EL (cell line): Measurements from ENCODE around the gene SPINK2.

ENCODE experiments used
- DNase-seq: peaks from one replicate; pipeline ENCODE4 v3.0.0-alpha.2; 2016

The SPINK2 gene

GRCh38 chr4:56799824-56800756 is 21.4 kb downstream of the SPINK2 start:
- DNase-seq, result peak; percentile 83

GRCh38 chr4:56799161-56799759 is 22.2 kb downstream of the SPINK2 start:
- no peak for DNase-seq

GRCh38 chr4:56796211-56796610 is 25.3 kb downstream of the SPINK2 start:
- no peak for DNase-seq

DNA sequence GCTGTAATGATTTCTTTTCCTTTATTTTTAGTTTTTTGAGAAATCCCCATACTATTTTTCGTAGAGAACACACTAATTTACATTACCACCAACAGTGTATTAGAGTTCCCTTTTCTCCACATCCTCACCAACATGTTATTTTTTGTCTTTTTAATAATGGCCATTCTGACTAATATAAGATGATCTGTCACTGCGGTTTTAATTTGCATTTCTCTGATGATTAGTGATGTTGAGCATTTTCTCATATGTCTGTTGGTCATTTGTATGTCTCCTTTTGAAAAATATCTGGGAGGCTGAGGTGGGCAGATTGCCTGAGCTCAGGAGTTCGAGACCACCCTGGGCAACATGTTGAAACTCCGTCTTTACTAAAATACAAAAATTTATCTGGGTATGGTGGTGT is 30.2 kb downstream of the SPINK2 start:
- no peak for DNase-seq

DNA sequence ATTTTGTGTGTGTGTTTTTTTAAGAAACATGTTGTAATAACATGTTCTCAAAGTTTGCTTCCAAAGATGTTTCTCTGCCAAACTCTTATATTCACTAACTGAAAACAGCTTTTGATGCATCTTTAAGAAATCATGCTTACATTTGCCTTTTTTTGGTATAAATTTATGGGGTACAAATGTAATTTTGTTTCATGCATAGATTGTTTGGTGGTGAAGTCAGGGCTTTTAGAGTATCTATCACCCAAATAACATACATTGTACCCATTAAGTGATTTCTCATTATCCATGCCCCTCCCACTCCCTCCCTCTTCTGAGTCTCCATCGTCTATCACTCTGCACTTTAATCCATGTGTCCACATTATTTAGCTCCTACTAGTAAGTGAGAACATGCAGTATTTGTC is 30.8 kb downstream of the SPINK2 start:
- DNase-seq, result no peak

- no peak for DNase-seq
Measured at GRCh38 chr4:56788081-56788480, 33.4 kb downstream of the SPINK2 start.

DNA sequence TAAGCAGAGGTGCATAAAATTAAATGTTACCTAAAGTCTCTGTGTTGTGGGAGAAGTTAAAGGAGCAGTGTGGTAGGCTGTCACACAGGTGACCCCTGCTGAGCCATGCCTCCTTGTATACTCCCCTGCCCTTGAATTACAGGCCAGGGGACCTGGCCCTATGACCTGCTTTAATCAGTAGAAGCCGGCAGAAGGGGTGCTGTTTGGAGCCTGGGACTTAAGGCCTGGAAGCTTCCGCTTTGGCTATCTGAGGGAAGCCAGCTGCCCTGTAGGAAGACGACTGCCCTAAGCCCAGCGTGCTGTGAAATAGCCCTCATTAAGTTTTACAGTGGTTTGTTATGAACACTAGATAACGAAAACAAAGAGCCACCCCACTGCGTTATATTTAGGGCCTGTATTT is 34.1 kb downstream of the SPINK2 start:
- no peak for DNase-seq

- DNase-seq, result peak; percentile 85
Measured at GRCh38 chr4:56786955-56787354, 34.5 kb downstream of the SPINK2 start.

DNA sequence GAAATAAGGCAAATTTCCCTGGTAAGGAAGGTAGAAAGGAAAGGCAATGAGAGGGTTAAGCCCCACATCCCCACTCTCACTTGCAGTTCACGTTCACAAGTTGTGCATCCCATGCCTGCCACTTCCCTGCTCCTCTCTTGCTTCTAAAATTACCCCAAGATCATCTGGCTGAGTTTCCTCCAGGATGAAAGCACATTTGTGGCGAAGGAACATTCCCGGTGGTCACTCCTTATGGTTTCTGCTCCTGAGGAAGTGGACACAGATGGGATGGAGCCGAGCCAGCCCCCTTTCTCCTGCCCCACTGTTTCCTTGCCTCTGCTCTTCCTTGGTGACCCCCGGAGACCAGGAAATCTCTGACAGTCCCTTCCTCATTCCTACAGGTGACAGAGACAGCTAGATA is 37.5 kb downstream of the SPINK2 start:
- DNase-seq, result no peak

GRCh38 chr4:56782019-56782418 is 39.5 kb downstream of the SPINK2 start:
- DNase-seq, result no peak

GRCh38 chr4:56773346-56773745 is 48.2 kb downstream of the SPINK2 start:
- DNase-seq, result no peak

DNA sequence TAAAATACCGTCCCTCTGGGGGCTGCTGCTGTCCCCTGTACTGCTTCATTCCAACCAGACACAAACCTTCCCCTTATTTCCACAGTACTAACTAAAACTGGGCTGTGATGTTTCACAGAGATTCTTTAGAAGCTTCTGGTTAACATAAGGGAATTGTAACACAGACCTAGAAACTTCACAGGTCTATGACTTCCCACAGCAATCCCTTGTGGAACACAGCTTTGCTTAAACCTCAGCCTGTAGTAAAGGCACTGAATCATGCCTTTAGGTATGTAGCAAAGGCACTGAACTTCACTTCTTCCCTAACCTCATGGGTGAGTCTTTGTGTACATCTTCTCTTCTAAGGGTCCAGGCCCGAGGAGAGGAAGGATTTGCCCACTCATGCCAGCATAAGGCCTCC is 49.4 kb downstream of the SPINK2 start:
- DNase-seq, result no peak

DNA sequence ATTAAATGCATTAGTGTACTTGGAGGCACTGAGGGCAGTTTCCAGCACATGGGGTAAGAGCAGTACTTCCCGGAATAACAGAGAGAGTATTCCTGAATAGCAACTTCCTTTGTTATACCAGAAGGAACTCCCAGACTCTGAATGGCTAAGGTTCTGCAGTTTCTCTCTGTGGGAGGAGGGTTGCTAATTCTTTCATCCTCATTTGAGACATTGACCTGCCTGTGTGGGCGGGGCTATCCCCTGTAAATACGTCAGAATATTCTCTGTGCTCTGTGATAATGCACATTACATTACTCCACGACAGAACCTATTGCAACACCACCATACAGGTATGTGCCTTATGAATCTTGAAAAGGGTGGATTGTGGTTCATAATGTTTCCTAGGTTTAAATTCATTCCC is 52.7 kb downstream of the SPINK2 start:
- no peak for DNase-seq

DNA sequence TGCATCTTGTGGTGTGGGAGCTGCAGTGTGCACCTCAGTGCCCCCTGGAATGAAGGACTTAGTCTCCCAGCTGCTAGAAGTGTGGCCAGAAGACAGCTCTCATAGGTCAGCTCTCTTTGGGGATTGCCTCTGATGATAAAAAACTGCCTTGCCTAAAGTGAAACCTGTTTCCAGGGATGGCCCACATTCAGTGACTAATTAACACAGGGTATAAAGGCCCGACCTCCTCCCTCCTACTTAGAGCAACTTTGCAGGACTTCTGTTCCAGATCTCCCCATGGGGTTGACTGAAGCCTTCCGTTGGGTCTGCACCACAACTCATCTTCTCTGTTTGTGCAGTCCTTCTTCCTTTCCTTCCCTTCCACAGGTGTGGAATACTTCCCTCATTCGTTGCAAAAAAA is 53.2 kb downstream of the SPINK2 start:
- no peak for DNase-seq

DNA sequence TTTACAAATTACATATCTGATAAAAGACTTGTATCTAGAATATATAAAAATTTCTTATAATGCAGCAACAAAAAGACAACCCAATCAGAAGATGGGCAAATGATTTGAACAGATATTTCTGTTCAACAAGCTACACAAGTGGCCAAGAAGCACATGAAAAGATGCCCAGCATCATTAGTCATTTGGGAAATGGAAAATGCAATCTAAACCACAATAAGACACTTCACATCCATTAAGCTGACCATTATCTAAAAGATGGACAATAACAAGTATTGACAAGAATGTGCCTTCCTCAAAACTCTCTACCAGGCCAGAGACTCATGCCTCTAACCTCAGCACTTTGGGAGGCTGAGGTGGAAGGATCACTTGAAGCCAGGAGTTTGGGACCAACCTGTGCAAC is 53.9 kb downstream of the SPINK2 start:
- no peak for DNase-seq

DNA sequence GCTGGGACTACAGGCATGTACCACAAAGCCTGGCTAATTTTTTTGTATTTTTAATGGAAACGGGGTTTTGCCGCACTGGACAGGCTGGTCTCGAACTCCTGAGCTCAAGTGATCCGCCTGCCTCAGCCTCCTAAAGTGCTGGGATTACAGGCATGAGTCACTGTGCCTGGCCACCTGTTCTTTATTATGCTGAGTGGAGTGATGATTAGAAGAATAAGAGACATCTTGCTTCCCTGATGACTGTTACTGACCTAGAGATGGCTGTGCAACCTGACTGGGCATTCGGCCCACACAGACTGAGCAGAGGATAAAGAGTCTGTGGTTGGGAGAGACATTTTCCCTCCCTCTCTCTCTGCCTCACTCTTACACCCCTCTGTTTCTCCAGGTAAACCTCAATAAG is 56.7 kb downstream of the SPINK2 start:
- peak; percentile 48 for DNase-seq

DNA sequence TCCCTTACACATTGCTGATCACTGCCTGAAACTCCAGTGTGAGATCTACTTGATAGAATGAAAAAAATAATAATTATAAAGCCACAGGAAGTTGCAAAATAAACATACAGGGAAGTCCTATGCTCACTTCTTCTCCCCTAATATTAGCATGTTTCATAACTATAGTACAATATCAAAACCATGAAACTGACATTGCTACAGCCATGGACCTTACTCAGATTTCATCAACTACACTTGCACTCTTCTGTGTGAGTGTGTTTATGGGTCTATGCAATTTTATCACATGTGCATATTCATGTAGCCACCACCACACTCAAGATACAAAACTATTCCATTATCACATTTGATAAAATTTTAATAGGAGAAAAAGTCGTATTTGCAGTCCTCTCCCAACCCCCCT is 57.3 kb downstream of the SPINK2 start:
- DNase-seq, result no peak

- no peak for DNase-seq
Measured at GRCh38 chr4:56762484-56763250, 58.8 kb downstream of the SPINK2 start.

DNA sequence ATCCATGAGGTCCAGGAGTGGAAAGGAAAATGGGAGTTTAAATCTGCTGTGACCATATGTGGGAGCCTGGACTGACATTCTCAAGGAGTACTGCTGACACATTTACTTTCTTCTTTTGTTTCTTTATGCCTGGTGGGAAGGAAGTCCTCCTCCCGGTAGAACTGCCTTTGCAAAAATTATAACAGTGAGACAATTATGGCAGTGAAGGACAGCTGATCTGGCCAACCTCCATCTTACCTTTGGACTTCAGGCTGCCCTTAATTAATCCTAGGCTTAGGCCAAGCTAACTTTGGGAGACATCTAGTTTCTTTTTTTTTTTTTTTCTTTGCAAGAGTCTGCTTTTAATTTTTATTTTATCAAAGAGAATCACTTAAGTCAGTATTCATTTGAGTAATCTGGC is 61.3 kb downstream of the SPINK2 start:
- DNase-seq, result no peak
